GM12864 (cell line): Measurements from ENCODE around the gene DIP2A.

Experiments used
- DNase-seq: peaks from one replicate; pipeline ENCODE4 v3.0.0-alpha.2; 2011; ENCODE audit warnings: low read depth
- H3K4me3 ChIP-seq: 2 replicates; pipeline ENCODE4 v1.5.1; 2011; ENCODE audit warnings: mild to moderate bottlenecking, low read depth, low read length, control low read depth
- TF ChIP-seq, protein P1 (sequence below): IDR thresholded peaks from 2 replicates; pipeline ENCODE4 v1.5.1; 2011; ENCODE audit warnings: low read depth, mild to moderate bottlenecking, moderate library complexity, low read length, control low read depth, inconsistent platforms; ENCODE audit errors: missing control alignments

The DIP2A gene

DNA sequence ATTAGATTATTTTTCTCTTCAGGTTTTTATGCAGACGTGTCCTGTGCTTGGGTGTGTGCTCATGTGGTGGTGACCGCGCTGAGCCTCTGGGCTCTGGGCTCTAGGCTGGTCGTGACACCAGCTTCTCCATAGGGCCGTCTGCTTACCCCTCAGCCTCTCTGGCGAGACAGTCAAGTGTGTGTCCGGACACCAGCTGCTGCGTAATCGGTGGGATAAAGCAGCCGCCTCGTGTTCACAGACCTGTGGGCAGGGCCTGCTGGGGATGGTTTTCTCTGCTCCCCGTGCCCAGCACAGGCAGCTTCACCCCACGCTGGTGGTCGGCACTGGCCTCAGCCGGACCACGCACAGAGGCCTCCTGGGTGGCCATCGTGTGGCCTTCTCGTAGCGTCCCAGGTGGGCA is 33.6 kb upstream of the DIP2A start:
- no peak for DNase-seq
- TF ChIP-seq, protein P1, sequence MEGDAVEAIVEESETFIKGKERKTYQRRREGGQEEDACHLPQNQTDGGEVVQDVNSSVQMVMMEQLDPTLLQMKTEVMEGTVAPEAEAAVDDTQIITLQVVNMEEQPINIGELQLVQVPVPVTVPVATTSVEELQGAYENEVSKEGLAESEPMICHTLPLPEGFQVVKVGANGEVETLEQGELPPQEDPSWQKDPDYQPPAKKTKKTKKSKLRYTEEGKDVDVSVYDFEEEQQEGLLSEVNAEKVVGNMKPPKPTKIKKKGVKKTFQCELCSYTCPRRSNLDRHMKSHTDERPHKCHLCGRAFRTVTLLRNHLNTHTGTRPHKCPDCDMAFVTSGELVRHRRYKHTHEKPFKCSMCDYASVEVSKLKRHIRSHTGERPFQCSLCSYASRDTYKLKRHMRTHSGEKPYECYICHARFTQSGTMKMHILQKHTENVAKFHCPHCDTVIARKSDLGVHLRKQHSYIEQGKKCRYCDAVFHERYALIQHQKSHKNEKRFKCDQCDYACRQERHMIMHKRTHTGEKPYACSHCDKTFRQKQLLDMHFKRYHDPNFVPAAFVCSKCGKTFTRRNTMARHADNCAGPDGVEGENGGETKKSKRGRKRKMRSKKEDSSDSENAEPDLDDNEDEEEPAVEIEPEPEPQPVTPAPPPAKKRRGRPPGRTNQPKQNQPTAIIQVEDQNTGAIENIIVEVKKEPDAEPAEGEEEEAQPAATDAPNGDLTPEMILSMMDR, result no peak
- H3K4me3 ChIP-seq, result no peak overlapping the region

DNA sequence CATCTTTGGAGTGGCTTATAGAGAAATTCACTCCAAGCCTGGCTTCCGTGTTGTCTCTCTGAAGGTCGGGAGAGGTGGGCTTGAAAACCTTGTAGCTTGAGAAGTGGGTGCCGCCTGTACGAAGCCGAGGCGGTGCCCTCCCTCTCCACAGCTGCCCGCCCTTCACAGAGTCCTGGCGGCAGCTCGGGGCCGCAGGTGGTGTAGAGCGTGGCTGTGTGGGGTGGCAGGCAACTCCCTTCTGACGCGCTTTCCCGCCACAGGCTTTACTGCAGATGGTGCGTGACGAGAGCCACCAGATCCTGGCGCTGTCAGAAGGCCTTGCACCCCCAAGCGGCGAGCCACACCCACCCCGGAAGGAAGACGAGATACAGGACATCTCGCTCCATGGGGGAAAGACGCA is 33.1 kb upstream of the DIP2A start:
- no peak overlapping the region for H3K4me3 ChIP-seq
- TF ChIP-seq, protein P1, result no peak
- DNase-seq, result no peak

- TF ChIP-seq, protein P1, result no peak
- no peak for DNase-seq
- H3K4me3 ChIP-seq, result no peak overlapping the region
These were observed 32.2 kb upstream of the DIP2A start for GRCh38 chr21:46426313-46427046.

DNA sequence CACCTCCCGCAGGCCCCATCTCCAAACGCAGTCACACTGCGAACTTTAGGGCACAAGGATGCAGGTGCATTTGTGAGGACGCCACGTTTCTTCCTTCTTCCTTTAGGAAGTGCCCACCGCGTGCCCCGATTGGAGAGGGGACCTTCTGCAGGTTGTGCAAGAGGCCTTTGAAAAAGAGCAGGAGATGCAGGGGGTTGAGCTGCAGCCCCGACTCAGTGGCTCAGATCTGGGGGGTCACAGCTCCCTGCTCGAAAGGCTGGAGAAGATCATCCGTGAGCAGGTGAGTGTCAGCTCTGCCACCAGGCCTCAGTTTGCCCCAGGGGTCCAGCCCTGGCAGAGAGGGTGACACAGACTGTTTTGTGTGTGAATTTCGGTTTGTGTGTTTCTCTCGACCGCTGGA is 31.2 kb upstream of the DIP2A start:
- DNase-seq, result no peak
- no peak overlapping the region for H3K4me3 ChIP-seq
- TF ChIP-seq, protein P1, result no peak

GRCh38 chr21:46428286-46428685 is 30.4 kb upstream of the DIP2A start:
- TF ChIP-seq, protein P1, result no peak
- no peak for DNase-seq
- H3K4me3 ChIP-seq, result no peak overlapping the region

GRCh38 chr21:46428987-46429710 is 29.5 kb upstream of the DIP2A start:
- TF ChIP-seq, protein P1, result no peak
- DNase-seq, result no peak
- no peak overlapping the region for H3K4me3 ChIP-seq
